Activated CD4-positive, CD25-positive, alpha-beta regulatory T cell treated with anti-CD3 and anti-CD28 coated beads, Interleukin-2, amount 50 U/mL, for 72 hours (primary cell): ENCODE results near the gene PNPLA2.

Experiments used
- DNase-seq: peaks from one replicate; pipeline ENCODE4 v3.0.0; 2021

Gene PNPLA2

DNA sequence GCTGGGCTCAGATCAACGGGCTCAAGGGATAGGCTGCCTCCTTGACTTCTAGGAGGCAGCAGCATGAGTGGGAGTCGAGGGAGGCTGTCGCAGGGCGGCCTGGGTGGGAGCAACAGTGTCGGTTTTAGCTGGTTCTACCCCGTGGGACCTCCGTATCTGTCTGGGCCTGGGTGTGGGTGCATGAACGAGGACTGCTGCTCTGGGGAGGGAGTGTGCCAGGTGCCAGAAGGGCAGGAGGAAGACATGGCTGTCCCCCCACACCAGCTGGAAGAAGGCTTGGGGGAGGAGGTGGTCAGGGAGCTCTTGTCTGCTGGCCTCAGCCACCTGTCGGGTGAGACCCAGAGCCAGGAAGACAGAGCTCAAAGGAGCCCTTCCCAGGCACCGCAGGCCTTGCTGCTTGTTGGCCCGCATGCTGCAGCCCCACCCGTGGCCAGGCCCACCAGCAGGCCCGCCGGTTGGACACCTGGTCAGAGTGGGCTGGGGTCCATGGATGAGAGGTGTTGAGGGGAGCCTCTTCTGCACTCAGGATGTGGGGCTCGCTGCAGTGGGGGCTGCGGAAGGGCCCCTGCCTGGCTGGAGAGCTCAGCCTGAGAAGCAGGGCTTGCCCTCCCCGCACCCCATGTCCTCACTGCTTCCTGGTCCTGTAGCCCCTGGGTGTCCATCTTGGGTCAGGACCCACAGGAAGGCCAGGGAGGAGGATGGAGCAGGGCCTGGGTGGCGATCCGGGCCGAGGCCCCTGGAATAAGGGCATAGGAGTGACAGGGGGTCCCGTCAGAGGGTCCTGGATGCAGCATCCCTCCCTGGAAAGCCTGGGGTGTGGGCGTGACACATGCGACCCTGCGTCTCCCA lies 32.3 kb upstream of the PNPLA2 start:
- DNase-seq = no peak

DNA sequence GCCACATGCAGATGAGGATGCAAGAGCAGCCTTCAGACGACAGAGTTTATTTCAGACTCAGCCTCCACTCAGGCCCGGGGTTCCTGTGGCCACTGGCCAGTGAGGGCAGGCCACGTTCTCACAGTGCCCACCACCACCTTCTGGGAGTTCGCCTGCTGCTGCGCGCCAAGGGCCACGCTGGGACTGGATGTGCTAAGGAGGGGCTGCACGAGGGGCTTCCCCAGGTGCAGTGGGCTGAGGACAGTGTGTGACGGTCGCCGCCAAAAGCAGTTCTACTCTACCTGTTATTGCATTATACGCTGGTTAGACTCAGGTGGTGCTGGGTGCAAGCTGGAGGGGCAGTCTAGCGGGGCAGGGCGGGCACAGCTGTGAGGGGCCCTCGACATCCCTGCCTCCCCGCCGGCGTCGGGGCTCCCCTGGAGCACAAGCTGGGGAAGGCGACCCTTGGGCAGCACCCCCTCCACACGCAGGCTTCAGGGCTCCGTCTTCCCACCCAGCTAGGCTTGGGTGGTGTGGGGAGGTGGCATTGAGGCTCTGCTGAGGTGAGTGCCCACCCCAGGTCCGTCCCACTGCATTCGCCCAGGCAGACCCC lies 31.5 kb upstream of the PNPLA2 start:
- DNase-seq = no peak

DNA sequence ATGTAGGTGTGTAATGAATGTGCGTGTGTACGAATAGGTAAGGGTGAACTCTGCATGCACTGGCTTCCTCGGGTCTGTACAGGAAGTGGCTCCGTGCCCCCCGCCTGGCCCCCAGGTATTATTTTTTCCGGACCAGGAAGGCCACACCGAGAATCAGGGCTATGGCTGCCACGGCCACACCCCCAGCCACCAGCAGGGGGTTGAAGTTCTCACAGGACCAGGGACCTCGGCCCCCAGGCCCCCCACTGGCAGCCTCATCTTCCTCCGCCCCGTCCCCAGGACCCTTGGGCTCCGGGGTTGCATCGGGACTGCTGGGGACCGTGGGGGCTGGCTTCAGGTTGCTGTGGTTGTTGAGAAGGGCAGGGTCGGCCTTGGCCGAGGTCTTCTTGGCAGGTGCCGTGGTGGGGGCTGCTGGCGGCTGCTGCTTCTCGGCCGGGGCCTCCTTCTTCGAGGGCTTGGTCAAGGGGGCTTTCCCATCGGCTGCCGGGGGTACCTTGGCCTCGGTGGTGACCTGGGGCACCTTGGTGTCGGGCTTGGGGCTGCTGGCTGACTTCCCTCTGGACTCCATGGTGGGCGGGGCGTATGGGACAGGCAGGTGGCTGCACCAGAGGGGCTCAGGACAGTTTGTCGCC lies 30.6 kb upstream of the PNPLA2 start:
- DNase-seq = no peak

DNA sequence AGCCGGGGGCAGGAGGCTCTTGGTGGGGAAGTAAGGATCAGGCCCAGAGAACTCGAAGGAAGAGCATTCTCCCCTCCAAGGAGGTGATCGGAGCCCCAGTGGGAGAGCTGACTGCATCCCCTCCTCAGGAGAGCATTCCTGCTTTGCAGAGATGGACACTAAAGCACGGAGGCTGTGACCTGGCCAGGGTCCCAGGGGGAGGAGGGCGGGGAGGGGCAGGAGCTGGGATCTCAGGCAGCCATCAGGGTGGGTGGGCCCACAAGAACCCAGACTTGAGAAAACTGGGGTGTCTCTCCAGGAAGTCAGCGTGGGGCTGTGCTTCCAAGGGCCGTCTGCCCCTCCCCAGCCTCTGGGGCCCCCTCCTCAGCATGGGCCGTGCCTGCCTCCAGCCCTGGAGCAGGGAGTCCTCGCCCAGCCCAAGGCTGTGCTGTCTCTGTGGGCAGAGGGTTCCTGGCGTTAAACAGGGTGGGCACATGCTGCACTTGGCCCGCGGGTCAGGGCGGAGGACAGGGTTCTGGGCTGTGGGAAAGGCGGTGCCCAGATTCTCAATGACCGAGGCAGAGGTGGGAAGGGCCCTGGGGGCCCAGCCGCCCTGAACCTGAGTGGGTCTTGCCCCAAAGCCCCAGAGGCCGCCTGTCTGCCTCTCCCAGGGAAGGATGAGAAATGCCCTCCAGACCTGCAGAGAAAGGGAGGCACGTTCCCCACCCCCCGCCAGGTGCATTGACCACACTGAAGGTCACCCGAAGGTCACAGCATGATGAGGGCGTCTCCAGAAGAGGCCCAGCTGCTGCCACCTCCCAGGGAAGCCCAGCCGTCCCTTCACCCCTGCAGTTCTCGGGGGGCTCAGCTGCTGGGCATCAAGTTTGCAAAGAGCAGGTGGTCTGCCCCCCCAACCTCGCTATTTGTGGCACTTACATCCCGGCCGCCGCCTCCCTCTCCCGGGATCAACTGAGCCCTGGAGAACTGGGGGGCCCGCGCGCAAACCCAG lies 29.5 kb upstream of the PNPLA2 start:
- no peak for DNase-seq

DNA sequence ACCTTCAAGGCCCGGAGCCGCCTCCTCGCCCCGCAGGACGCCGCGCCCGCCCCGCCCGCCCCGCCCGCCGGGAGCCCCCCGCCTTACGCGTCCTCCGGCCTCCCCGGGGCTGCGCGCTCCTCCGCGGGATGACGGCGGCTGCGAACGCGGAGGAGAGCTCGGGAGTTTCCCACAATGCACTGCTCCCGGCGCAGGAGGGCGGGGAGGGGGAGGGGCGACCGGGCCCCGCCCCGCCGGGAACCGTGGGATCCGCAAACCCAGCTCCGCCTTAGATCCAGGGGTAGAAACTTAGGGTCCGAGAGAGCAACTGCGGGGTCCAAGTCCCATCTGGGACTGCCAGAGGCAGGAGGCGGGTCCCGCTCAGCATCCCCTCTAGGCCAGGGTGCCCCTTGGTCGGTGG lies 28.8 kb upstream of the PNPLA2 start, which contains the start of gene CEND1:
Gene CEND1 (minus strand): TSS at position 148 of the 400 bp plus-strand sequence. CDS start 1,514 bp downstream, outside the sequence.
- peak; percentile 57 for DNase-seq

DNA sequence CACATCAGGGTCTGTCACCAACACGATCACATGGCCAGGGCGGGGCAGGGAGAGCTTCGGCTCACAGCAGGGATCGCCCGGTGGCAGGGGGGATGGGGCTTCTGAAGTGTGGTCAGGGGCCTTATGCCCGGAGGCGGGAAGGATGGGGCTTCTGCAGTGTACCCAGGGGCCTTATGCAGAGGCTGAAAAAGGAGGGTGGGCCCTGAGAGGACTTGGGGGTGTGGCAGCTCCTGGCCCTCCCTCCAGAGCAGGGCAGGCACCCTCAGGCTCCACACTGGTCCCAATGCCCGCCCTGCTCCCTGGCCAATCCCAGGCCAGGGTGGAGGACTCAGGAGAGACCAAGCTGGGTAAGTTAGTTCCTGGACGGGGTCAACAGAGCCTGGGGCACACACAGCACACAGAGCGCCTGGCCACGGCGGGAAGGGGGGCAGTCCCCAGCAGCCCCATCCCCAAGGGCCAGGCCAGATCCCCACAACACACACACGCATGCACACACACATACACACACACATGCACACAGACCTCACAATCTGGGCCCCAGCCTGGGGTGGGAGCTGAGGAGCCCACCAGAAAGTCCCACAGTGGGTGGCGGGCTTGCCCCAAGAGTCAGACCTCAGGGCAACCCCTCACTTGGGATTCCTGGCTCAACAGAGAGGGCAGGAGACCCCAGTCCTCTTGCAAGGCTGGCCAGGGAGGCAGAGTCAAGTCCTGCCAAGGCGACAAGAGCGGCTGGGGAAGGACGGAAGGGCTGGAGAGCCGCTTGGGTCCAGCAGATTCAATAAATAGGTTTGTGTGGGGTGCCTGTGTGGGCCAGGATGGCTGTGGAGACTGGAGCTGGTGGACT lies 27.8 kb upstream of the PNPLA2 start:
- DNase-seq = no peak

DNA sequence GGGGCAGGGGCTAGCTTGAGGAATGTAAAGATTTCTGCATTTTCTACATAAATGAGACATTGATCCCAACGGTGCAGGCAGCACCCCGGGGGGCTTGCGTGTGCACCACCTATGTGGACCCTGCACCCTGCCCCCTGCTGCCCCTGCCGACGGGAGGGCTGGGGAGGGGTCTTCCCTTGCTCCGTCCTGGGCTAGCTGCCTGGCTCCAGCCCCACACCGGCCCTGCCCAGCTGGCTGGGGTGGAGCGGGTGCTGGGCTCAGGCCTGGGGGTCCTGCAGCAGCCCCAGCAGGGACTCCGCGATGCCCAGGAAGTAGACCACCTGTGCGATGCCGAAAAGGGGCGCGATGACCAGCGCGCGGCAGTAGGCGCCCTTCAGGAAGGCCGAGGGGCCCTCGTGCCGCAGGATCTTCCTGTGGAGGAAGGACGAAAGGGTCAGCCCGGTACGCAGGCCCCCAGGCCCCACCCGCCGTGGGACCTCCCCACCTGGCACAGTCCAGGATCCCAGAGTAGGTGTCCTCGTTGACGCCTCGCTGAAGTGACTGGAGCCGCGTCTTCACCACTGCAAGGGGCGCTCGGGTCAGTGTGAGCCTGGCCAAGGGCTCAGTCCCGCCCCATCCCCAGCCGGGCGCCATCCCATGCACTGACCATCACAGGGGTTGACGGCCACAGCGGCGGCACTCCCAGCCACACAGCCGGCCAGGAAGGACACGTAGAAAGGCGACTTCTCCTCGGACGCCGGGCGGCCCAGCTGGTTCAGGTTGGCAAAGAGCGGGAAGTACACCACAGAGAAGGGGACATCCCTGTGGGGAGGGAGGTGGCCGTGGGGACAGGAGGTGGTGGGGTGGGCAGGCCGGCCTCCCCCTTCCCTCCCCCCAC lies 26.8 kb upstream of the PNPLA2 start:
- DNase-seq = no peak

DNA sequence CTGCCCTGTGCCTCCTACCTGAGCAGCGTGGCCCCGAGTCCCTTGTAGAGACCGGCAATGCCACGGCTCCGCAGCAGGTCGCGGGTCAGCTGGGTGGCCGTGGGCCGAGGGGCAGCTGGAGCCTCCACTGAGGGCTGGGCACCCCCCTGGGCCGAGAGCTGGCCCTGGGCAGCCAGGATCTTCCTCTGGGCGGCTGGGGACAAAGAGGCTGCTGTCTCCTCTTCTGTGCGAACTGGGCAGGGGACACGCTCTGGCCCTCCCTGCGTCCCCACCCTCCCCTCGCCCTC lies 26.2 kb upstream of the PNPLA2 start:
- DNase-seq = no peak

DNA sequence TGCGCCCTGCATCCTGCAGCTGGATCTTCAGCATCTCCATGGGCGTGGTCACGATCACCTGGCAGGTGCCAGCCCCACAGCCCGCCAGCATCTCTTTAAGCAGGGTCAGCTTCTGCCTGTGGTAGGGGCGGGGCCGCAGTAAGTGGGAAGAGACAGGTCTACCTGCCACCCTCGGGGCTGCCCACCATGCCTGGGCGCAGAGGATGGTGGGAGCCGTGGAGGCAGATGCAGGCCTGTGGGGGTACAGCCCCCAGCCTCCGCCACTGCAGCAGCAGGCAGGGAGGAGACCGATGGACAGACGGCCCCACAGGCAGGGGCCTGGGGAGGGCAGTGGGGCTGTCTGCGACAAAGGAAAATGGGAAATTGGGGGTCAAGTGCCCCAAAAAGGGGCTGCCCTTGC lies 25.8 kb upstream of the PNPLA2 start:
- DNase-seq = no peak

DNA sequence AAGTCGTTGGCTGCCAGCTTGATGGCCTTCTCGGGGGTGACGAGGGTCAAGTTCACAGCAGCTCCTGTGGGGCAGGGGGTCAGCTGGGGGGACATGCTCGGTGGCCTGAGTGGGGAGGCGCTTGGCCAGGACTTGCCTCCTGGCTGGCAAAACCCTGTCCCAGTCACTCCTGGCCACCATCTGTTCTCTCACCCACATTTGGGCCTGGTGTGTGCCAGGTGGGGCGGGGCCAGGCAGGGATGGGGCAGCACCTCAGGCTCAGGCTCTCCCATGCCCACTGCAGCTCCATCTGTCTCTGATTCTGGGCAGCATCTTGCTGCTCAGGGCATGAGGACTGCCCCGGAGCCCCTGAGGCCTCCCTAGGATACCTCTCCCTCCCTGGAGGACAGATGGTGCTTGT lies 25.2 kb upstream of the PNPLA2 start:
- no peak for DNase-seq

DNA sequence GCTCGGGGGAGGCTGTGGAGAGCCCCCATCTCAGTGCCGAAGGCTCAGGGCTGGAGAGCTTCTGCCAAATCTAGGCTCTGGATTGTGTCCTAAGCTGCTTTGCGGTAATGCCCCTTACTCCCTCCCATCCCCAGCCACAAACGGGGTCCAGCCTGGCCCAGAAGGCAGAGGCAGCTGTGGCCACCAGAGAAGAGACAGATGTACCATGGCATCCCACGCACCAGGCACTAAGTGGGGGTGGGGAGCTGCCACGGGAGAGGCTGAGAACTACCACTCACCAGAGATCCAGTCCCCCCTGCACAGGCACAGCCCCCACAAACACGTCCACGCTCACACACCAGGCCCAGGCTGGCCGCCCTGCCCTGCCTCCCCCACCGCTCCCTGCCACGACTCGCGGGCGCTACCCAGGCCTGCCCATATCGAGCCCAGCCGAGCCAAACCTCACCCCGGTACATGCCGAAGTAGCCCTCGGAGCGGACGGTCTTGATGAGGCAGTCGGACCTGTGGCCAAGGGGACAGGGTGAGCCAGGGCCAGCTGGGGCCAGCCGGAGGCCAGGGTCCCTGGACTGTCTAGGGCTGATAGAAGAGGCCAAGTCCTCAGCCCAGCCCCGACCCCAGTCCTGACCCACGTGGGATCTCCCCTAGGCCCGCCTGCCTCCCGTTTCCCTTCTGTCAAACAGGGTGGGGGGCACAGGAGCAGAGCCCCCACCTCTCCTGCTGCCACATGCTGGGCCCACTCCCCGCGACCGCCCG lies 24.5 kb upstream of the PNPLA2 start:
- no peak for DNase-seq

DNA sequence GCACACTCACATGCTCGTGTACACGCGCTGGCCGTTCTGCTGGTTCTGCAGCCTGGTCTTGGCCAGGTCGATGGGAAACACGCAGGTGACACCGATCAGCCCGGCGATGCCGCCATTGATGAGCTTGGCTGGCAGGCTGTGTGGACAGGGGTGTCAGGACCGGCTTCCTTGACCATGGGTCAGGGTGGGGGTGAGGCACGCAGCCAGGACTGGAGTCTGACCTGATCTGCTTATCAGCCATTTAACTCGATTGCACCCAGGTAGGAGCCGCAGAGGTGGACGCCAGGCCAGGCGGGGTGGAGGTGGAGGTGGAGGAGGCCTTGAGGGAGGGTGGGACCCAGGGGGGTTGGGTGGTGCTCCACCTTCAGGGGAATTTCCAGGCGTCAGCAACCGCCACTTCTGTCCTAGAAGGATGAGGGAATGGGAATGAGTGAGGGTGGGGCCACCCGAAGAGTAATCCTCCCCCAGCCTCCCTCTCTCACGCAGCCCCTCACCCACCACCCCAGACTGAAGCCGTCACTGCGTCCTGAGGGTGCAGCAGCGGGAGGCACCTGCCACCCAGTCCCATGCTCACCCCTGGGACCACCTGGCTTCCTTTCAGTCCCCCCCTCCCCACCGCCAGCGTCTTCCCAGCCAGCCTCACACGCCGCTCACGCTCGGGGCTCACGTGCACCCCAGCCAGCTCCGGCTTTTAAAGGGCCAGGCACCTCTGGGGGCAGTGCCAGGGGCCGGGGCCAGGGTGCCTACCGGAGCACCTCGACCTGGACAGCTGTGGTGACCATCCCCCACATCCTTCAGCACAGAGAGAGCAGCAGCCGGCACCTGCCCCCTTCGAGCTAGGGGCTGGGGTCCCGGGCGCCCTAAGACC lies 23.7 kb upstream of the PNPLA2 start:
- DNase-seq = no peak

DNA sequence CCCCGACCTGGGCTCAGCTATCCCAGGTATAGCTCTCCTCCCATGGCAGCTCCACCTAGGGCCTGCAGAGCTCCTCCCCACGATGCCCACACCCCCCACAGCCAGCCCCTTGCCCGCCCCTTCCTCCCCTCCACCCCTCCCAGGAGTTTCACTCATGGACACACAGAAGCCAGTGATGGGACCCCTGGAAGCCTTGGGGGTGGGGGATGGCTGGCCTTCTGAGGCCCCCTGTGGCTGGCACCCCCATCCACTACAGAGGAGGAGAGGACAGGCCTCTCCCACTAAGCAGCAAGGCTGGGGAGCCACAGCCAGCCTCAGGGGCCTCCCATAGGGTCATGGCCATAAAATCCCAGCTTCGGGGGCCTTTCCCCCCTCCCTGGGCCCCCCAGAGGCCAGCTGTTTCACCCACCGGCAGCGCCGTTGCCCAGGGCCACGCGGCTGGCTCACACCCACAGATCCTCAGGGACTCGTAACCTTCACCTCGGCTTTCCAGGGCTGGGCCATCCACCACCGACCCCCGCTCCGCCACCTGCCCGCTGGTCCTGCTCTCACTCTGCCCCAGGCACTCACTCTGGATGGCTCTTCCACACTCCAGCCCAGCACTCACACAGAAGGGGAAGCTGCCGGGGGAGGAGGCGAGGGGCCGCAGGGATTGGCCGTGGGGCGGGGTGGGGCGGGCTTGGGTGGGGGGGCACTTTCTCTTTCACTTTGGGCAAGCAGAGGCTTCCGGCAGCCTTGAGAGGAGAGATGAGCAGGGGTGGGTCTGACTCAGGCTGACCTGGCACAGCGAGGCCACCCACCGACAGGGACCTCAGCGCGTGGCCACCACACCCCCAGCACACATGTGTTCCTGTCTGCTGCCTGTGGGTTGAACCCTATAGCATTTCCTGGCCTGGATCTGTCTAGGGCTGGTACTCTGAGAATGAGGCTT lies 22.8 kb upstream of the PNPLA2 start:
- peak; percentile 74 for DNase-seq

DNA sequence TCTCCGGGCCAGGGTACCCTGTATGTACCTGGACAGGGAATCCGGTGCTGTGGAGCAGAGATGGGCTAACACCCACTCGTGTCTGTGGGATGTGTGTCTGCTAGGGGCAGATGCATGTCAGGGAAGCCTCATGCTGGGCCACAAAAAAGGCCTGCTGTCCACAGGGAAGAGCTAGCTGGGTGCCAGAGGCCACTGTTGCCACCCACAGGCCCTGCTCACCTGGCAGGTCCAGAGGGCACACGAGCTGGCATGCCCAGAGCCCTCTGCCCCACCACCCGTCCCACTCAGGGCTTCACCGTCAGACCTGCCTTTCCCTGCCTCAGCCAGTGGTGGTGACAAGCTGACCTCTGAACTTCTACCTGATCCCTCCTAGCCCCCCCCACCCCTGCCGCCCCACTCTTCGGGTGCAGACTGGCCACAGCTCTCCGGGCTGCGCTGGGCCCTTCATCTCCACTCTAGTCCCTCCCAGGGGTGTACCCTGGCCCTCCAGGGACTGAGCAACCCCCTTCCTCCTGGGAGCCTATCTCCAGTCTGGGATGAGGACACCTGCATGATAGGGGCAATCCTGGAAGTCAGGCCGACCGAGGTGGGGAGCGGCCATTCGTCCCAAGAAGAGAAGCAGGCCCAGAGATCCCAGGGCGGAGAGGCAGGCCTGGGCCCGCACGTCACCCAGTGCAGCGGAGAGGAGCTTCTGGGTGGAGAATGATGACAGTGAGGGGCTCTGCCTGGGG lies 22.0 kb upstream of the PNPLA2 start:
- no peak for DNase-seq

DNA sequence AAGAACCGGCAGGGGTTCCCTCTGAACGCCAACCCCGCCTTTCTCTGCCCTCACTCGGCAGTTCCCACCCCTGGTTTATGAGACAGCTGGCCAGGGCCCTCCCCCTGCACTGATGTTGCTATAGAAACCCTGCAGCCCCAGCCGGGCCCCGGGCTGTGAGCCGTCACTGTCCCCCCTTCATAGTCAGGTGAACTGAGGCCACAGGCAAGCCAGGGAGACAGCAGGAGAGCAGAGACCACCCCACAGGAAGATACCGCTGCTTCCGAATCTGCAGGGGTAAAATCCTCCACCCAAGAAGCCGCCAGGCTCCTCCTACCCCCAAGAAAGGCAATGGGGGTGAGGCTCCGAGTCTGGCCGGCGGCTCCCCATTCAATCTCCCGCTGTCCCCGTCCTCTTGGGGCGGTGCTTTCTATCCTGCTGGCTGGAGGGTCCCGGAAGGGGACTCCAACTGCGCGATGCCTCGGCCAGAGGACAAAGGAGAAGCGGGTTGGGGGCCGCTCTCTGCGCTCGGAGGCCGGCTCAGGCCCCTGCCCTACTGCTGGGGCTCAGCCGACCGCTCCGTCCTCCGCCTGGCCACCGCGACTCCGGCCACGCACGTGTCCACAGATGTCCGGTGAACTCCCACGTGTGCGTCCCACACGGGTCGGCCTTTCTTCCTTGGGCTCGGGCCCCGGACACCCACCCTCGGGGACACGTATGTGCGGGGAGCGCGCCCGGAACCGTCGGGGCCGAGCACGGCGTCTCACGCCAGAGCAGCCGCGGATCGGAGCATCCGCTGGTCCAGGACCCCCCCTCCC lies 21.2 kb upstream of the PNPLA2 start:
- peak; percentile 78 for DNase-seq

DNA sequence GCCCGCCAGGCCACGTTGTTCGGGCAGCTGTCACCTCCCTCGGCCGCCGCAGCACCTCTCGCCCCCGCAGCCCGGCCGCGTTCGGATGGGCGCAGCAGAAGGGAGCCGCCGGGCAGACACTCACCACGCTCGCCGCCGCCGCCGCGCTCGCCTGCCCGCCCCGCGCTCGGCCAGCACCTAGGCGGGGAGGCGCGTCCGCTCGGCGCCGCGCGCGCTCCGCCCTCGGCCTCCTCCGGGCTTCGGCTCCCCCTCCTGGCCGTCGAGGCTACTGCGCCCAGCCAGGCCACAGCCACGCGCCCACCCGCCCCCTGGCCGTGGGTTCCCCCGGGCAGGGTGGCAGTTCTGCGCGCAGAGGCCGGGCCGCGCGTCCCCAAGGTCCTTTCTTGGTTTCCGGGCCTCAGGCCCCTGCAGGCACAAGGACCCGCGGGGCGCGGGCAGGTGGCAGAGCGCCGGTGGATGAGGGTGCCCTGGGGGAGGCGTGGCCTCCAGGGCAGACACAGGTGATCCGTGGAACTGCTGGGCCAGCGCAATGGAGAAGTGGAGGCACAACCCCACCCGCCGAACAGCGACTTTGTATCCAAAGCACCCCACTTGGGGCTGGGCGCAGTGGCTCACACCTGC lies 20.5 kb upstream of the PNPLA2 start, which contains the start of gene SLC25A22:
Gene SLC25A22 (minus strand): TSS at position 189 of the 621 bp plus-strand sequence. CDS start 3,275 bp downstream, outside the sequence.
- peak; percentile 92 for DNase-seq
